Cerebellar nuclear complex (tissue), 1 donor: ENCODE results near the gene GALR2.

Experiments used
- DNase-seq, 2 experiments: peaks; one replicate each; lab custom pipeline; 2025; lab: John Stamatoyannopoulos, UW

Gene GALR2

GRCh38 chr17:76125922-76126321 lies 51.3 kb downstream of the GALR2 start:
- DNase-seq, result no peak
